NT2/D1 (cell line): ENCODE data around the gene AKAP13.

Experiments used
- DNase-seq: peaks from one replicate; pipeline ENCODE4 v3.0.0-alpha.2; 2011; ENCODE audit warnings: low read depth, low spot score
- H3K27me3 ChIP-seq: 2 replicates; pipeline ENCODE4 v1.6.0; 2011; ENCODE audit warnings: mild to moderate bottlenecking; ENCODE audit not compliant: insufficient read length, insufficient read depth
- H3K36me3 ChIP-seq: 2 replicates; pipeline ENCODE4 v1.6.1; 2011; ENCODE audit warnings: mild to moderate bottlenecking, low read length, mixed read lengths; ENCODE audit not compliant: insufficient read depth, insufficient read length
- H3K4me1 ChIP-seq: 2 replicates; pipeline ENCODE4 v1.5.1; 2011; ENCODE audit not compliant: insufficient read depth, insufficient read length
- H3K4me3 ChIP-seq: 2 replicates; pipeline ENCODE4 v1.5.1; 2011; ENCODE audit warnings: low read depth; ENCODE audit not compliant: insufficient read length
- H3K9ac ChIP-seq: 2 replicates; pipeline ENCODE4 v1.6.0; 2011; ENCODE audit warnings: low read depth; ENCODE audit not compliant: insufficient read length
- H3K9me3 ChIP-seq: 2 replicates; pipeline ENCODE4 v1.5.1; 2011; ENCODE audit warnings: mild to moderate bottlenecking, low read length; ENCODE audit not compliant: insufficient read depth
- SUZ12 ChIP-seq: IDR thresholded peaks from 2 replicates; pipeline ENCODE4 v1.6.1; 2011; ENCODE audit not compliant: insufficient read length, insufficient read depth; ENCODE audit errors: extremely low read depth
- YY1 ChIP-seq: IDR thresholded peaks from 2 replicates; pipeline ENCODE4 v1.6.1; 2011; ENCODE audit not compliant: insufficient read length, insufficient read depth
- ZNF274 ChIP-seq: IDR thresholded peaks from 2 replicates; pipeline ENCODE4 v1.6.1; 2011; ENCODE audit warnings: mild to moderate bottlenecking, low read depth, low read length

AKAP13 gene

GRCh38 chr15:85788771-85789495 is 408.5 kb downstream of the AKAP13 start:
- no peak for DNase-seq

DNA sequence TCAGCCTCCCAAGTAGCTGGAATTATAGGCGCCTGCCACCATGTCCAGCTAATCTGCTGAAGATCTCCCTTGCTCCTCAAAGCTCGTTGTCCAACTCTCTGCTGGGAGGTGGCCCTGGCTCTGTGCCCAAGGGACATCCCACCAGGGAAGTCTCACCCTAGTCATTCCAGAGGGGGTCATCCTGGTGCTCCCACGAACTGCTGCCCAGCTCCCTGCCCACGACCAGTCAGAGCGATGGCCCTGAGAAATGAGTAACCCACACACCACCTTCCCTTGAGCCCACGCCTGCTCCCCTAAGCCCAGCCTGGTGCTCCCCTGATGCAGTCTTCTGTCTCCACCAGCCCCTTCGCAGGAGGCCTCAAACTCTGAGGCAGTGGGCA is 409.1 kb downstream of the AKAP13 start:
- Histone ChIP-seq H3K9ac (no peak overlapping the region), H3K4me3 (no peak overlapping the region), H3K27me3 (no peaks in the 10 kb centered on the region), H3K36me3 (peaks cover 12% of the 10 kb centered on the region), H3K9me3 (no peaks in the 10 kb centered on the region), H3K4me1 (peaks cover 18% of the 10 kb centered on the region)
- DNase-seq: no peak
- TF ChIP-seq SUZ12 (no peak), ZNF274 (no peak), YY1 (no peak)

More at GRCh38 chr15:85788771-85789495, 408.5 kb downstream of the AKAP13 start:
- TF ChIP-seq SUZ12 (no peak), YY1 (no peak), ZNF274 (no peak)
- Histone ChIP-seq H3K9ac (no peak overlapping the region), H3K4me1 (peaks cover 18% of the 10 kb centered on the region), H3K27me3 (no peaks in the 10 kb centered on the region), H3K36me3 (peaks cover 12% of the 10 kb centered on the region), H3K4me3 (no peak overlapping the region), H3K9me3 (no peaks in the 10 kb centered on the region)

GRCh38 chr15:85792102-85792731 is 411.8 kb downstream of the AKAP13 start:
- TF ChIP-seq ZNF274 (no peak), SUZ12 (no peak), YY1 (no peak)
- DNase-seq: no peak
- H3K4me1 ChIP-seq: peaks cover 7% of the 10 kb centered on the region

DNA sequence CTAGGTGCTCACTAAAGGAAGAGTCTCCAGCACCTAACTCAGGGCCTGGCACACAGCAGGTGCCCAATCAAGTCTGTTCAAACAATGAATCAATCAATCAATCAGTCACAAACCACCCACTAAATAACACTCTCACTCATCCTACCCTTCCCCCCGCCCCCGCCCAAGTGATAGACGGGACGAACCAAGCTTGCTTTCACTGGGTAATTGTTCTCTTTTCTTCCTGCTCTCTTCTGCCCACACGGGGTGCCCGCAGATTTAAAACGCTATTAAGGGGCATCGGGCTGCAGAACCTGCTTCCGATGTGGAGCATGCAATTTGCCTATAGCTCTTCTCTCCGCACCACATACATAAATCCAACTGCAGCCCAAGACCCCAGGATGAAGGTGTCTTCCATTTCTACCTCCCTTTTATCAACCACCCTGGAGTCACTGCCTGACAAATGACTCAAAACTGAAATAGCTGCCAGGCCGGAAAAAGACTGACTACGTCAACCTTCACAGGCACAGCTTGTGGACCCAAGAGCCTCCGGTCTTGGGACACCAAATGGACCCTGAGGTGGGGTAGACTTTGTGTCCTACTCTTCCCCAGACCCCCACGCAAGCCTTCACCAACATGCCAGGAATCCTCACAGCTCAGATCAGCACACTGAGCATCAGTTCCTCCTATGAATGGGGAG is 412.6 kb downstream of the AKAP13 start:
- peaks cover 8% of the 10 kb centered on the region for H3K9me3 ChIP-seq
- DNase-seq: no peak
- peak overlapping the region; percentile 90 for H3K4me3 ChIP-seq
- H3K4me1 ChIP-seq: peaks cover 7% of the 10 kb centered on the region
- peaks cover 6% of the 10 kb centered on the region for H3K27me3 ChIP-seq
- H3K36me3 ChIP-seq: peaks cover 11% of the 10 kb centered on the region
- H3K9ac ChIP-seq: peak overlapping the region; percentile 89
- no peak for TF ChIP-seq ZNF274
- no peak for TF ChIP-seq YY1

More at GRCh38 chr15:85792102-85792731, 411.8 kb downstream of the AKAP13 start:
- H3K9me3 ChIP-seq: peaks cover 8% of the 10 kb centered on the region
- no peak overlapping the region for H3K9ac ChIP-seq
- H3K36me3 ChIP-seq: peaks cover 12% of the 10 kb centered on the region
- H3K4me3 ChIP-seq: no peak overlapping the region
- H3K27me3 ChIP-seq: peaks cover 6% of the 10 kb centered on the region

- no peak for DNase-seq
- Histone ChIP-seq H3K9ac (peak overlapping the region; percentile 89), H3K4me1 (peaks cover 7% of the 10 kb centered on the region), H3K36me3 (peaks cover 10% of the 10 kb centered on the region), H3K9me3 (peaks cover 8% of the 10 kb centered on the region), H3K27me3 (peaks cover 6% of the 10 kb centered on the region), H3K4me3 (peak overlapping the region; percentile 90)
- no peak for TF ChIP-seq YY1
- TF ChIP-seq ZNF274: no peak
- no peak for TF ChIP-seq SUZ12
These were observed 413.5 kb downstream of the AKAP13 start for GRCh38 chr15:85793641-85794597.

- Histone ChIP-seq H3K9ac (peak within 1 kb of the TSS; percentile 89), H3K9me3 (peaks cover 8% of the 10 kb centered on the region), H3K4me3 (peak within 1 kb of the TSS; percentile 90), H3K27me3 (peaks cover 6% of the 10 kb centered on the region), H3K36me3 (peaks cover 7% of the 10 kb centered on the region), H3K4me1 (peaks cover 4% of the 10 kb centered on the region)
- no peak for TF ChIP-seq YY1
- no peak for TF ChIP-seq ZNF274
- no peak for TF ChIP-seq SUZ12
- peak; percentile 89 for DNase-seq
These were observed 414.4 kb downstream of the AKAP13 start, which contains the start of gene KLHL25 for GRCh38 chr15:85794598-85795336. KLHL25 (minus strand) TSS chr15:85794925; CDS start chr15:85769810, 25,115 bp downstream.
